Ishikawa (cell line): ENCODE results near the gene BABAM2.

ENCODE experiments used
- CREB1 ChIP-seq: IDR thresholded peaks from 2 replicates; pipeline ENCODE4 v1.6.1; 2012; ENCODE audit warnings: low read depth
- EGR1 ChIP-seq: IDR thresholded peaks from 2 replicates; pipeline ENCODE4 v1.6.1; 2012
- EP300 ChIP-seq: IDR thresholded peaks from 2 replicates; pipeline ENCODE4 v1.6.1; 2012; ENCODE audit warnings: borderline replicate concordance
- FOXM1 ChIP-seq: IDR thresholded peaks from 2 replicates; pipeline ENCODE4 v1.6.1; 2012; ENCODE audit warnings: low read depth, borderline replicate concordance
- MAX ChIP-seq: IDR thresholded peaks from 2 replicates; pipeline ENCODE4 v1.6.1; 2012
- NFIC ChIP-seq: IDR thresholded peaks from 2 replicates; pipeline ENCODE4 v1.6.1; 2012
- RAD21 ChIP-seq: IDR thresholded peaks from 2 replicates; pipeline ENCODE4 v1.6.1; 2012; ENCODE audit warnings: low read depth
- REST ChIP-seq: IDR thresholded peaks from 2 replicates; pipeline ENCODE4 v1.6.1; 2012; ENCODE audit warnings: low read depth, mild to moderate bottlenecking
- TAF1 ChIP-seq: IDR thresholded peaks from 2 replicates; pipeline ENCODE4 v1.6.1; 2012; ENCODE audit warnings: low read depth, mild to moderate bottlenecking
- TCF12 ChIP-seq: IDR thresholded peaks from 2 replicates; pipeline ENCODE4 v1.6.1; 2012; ENCODE audit warnings: low read depth
- TEAD4 ChIP-seq: IDR thresholded peaks from 2 replicates; pipeline ENCODE4 v1.6.1; 2012
- YY1 ChIP-seq: IDR thresholded peaks from 2 replicates; pipeline ENCODE4 v1.6.1; 2012; ENCODE audit warnings: low read depth
- ZBTB7A ChIP-seq: IDR thresholded peaks from 2 replicates; pipeline ENCODE4 v1.6.1; 2012; ENCODE audit warnings: low read depth
- TF ChIP-seq, protein P1 (sequence below): IDR thresholded peaks from 2 replicates; pipeline ENCODE4 v1.6.1; 2012

DNA sequence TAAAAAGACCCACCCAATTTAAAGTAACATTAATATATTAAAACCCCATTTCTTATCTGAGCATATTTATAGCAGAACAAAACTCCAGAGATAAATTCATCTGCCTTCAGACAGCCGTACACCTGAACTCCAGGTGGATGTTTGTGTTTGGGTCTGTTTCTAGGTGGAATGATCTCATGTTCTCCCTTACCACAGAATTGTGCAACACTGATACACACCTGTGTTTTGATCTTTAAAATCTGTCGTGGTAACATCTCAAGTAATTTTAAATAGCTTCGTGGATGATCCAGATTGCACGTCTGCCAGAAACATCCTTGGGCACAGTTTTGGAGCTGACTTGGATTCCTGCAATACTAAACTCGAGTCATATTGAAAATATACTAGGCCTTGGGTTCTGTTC, 294.6 kb downstream of the BABAM2 start:
- TF ChIP-seq TAF1 (no peak), EP300 (no peak), TCF12 (no peak), NFIC (no peak), RAD21 (no peak), REST (no peak), YY1 (no peak), CREB1 (no peak), ZBTB7A (no peak), EGR1 (no peak), MAX (no peak), FOXM1 (no peak), TEAD4 (no peak)
- TF ChIP-seq, protein P1, sequence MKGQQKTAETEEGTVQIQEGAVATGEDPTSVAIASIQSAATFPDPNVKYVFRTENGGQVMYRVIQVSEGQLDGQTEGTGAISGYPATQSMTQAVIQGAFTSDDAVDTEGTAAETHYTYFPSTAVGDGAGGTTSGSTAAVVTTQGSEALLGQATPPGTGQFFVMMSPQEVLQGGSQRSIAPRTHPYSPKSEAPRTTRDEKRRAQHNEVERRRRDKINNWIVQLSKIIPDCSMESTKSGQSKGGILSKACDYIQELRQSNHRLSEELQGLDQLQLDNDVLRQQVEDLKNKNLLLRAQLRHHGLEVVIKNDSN = no peak
